Trophoblast cell (in vitro differentiated cells and primary cell): Measurements from ENCODE around the gene DISC1.

Experiments used
- DNase-seq, 2 donors: peaks; one replicate each; pipeline ENCODE4 v3.0.0-alpha.2; 2016
- H2AFZ ChIP-seq: 2 replicates; pipeline ENCODE4 v1.6.1; 2013; ENCODE audit warnings: low read length, moderate library complexity, mild to moderate bottlenecking; ENCODE audit not compliant: insufficient read depth, poor library complexity
- H2AK5ac ChIP-seq: 2 replicates; pipeline ENCODE4 v1.6.1; 2013; ENCODE audit warnings: mild to moderate bottlenecking, low read length
- H2BK120ac ChIP-seq: 2 replicates; pipeline ENCODE4 v1.6.1; 2013; ENCODE audit warnings: low read length, mild to moderate bottlenecking, moderate library complexity; ENCODE audit not compliant: insufficient read depth, poor library complexity
- H2BK12ac ChIP-seq: 2 replicates; pipeline ENCODE4 v1.6.1; 2013; ENCODE audit warnings: mild to moderate bottlenecking, low read length, moderate library complexity
- H2BK5ac ChIP-seq: 2 replicates; pipeline ENCODE4 v1.6.1; 2013; ENCODE audit warnings: low read length, low read depth, moderate library complexity, mild to moderate bottlenecking; ENCODE audit not compliant: poor library complexity
- H3K14ac ChIP-seq: 2 replicates; pipeline ENCODE4 v1.6.1; 2013; ENCODE audit warnings: mild to moderate bottlenecking, low read length
- H3K18ac ChIP-seq: 2 replicates; pipeline ENCODE4 v1.6.1; 2013; ENCODE audit warnings: mild to moderate bottlenecking, low read length
- H3K23ac ChIP-seq: 2 replicates; pipeline ENCODE4 v1.6.1; 2013; ENCODE audit warnings: low read length
- H3K27ac ChIP-seq: 2 replicates; pipeline ENCODE4 v1.5.1; 2013; ENCODE audit warnings: low read depth, mild to moderate bottlenecking, inconsistent platforms, low read length, moderate library complexity
- H3K27me3 ChIP-seq: 2 replicates; pipeline ENCODE4 v1.6.1; 2013; ENCODE audit warnings: inconsistent platforms, mild to moderate bottlenecking, low read length, moderate library complexity; ENCODE audit not compliant: insufficient read depth
- H3K36me3 ChIP-seq, 2 experiments: 1 replicate in 1 of 2; 2 replicates in 1 of 2; pipeline ENCODE4 v1.6.1; 2013; ENCODE audit warnings: low read length in 2 of 2, mild to moderate bottlenecking in 2 of 2, moderate library complexity in 1 of 2; ENCODE audit not compliant: insufficient read depth in 2 of 2, control insufficient read depth in 1 of 2
- H3K4ac ChIP-seq: 2 replicates; pipeline ENCODE4 v1.6.1; 2013; ENCODE audit warnings: low read depth, mild to moderate bottlenecking, low read length, moderate library complexity
- H3K4me1 ChIP-seq, 2 experiments: 1 replicate in 1 of 2; 2 replicates in 1 of 2; pipeline ENCODE4 v1.6.1; 2013; ENCODE audit warnings: low read length in 2 of 2, mild to moderate bottlenecking in 2 of 2, moderate library complexity in 1 of 2; ENCODE audit not compliant: insufficient read depth in 2 of 2, control insufficient read depth in 1 of 2
- H3K4me2 ChIP-seq: 2 replicates; pipeline ENCODE4 v1.6.1; 2013; ENCODE audit warnings: inconsistent platforms, mild to moderate bottlenecking, low read length, moderate library complexity
- H3K4me3 ChIP-seq: 2 replicates; pipeline ENCODE4 v1.5.1; 2013; ENCODE audit warnings: mild to moderate bottlenecking, low read depth, low read length, inconsistent platforms
- H3K79me1 ChIP-seq: one replicate; pipeline ENCODE4 v1.6.1; 2013; ENCODE audit warnings: low read length
- H3K79me2 ChIP-seq: 2 replicates; pipeline ENCODE4 v1.6.1; 2013; ENCODE audit warnings: low read length, mild to moderate bottlenecking; ENCODE audit not compliant: control insufficient read depth, insufficient read depth, poor library complexity
- H3K9ac ChIP-seq: 2 replicates; pipeline ENCODE4 v1.6.1; 2013; ENCODE audit warnings: mild to moderate bottlenecking, low read length
- H3K9me3 ChIP-seq: 2 replicates; pipeline ENCODE4 v1.6.1; 2013; ENCODE audit warnings: low read depth, mild to moderate bottlenecking, control low read depth, inconsistent platforms, low read length; ENCODE audit not compliant: insufficient read depth
- H4K12ac ChIP-seq: 2 replicates; pipeline ENCODE4 v1.6.1; 2013; ENCODE audit warnings: low read depth, mild to moderate bottlenecking, low read length, moderate library complexity
- H4K8ac ChIP-seq: 2 replicates; pipeline ENCODE4 v1.6.1; 2013; ENCODE audit warnings: low read depth, mild to moderate bottlenecking, low read length, moderate library complexity
- H4K91ac ChIP-seq: one replicate; pipeline ENCODE4 v1.6.1; 2013; ENCODE audit warnings: low read depth, mild to moderate bottlenecking, low read length, moderate library complexity
- WGBS: extraction: QIAGEN DNeasy Blood & Tissue Kit; methylation state at CpG from one replicate; pipeline ENCODE4 v1.1.7; 2013; ENCODE audit warnings: missing lambda C conversion rate; ENCODE audit not compliant: insufficient read length, insufficient coverage; ENCODE audit errors: extremely low coverage; 5-methylcytosine and 5-hydroxymethylcytosine counted together

DISC1 gene

GRCh38 chr1:231814521-231814920 lies 187.9 kb downstream of the DISC1 start:
- H3K9ac ChIP-seq, result no peak overlapping the region
- no peaks in the 10 kb centered on the region for H3K27me3 ChIP-seq
- H3K79me1 ChIP-seq, result no peaks in the 10 kb centered on the region
- H3K4ac ChIP-seq, result no peak overlapping the region
- H3K4me1 ChIP-seq, result no peaks in the 10 kb centered on the region
- H3K18ac ChIP-seq, result no peak overlapping the region
- peaks cover 2% of the 10 kb centered on the region for H3K9me3 ChIP-seq
- H4K91ac ChIP-seq, result no peak overlapping the region
- no peak overlapping the region for H3K4me3 ChIP-seq
- no CpG with 5 or more reads among the region's 4 CpGs for WGBS
- DNase-seq, result no peak
- H3K36me3 ChIP-seq, result no peaks in the 10 kb centered on the region
- H3K23ac ChIP-seq, result no peak overlapping the region
- no peak overlapping the region for H4K12ac ChIP-seq
- no peak overlapping the region for H3K14ac ChIP-seq
- H3K4me2 ChIP-seq, result no peak overlapping the region
- H2AK5ac ChIP-seq, result no peak overlapping the region
- H4K8ac ChIP-seq, result no peak overlapping the region
- no peak overlapping the region for H2BK12ac ChIP-seq
- H3K79me2 ChIP-seq, result no peaks in the 10 kb centered on the region
- no peak overlapping the region for H2AFZ ChIP-seq
- no peak overlapping the region for H3K27ac ChIP-seq
- H2BK120ac ChIP-seq, result no peak overlapping the region
- H2BK5ac ChIP-seq, result no peak overlapping the region

- H3K79me1 ChIP-seq, result no peaks in the 10 kb centered on the region
- H2AK5ac ChIP-seq, result no peak overlapping the region
- no peaks in the 10 kb centered on the region for H3K27me3 ChIP-seq
- no peak overlapping the region for H2BK12ac ChIP-seq
- no CpG with 5 or more reads among the region's 2 CpGs for WGBS
- no peak for DNase-seq
- H3K79me2 ChIP-seq, result no peaks in the 10 kb centered on the region
- H3K4me1 ChIP-seq, result no peaks in the 10 kb centered on the region
- no peak overlapping the region for H3K4me2 ChIP-seq
- H3K14ac ChIP-seq, result no peak overlapping the region
- no peak overlapping the region for H3K27ac ChIP-seq
- H4K12ac ChIP-seq, result no peak overlapping the region
- H3K4ac ChIP-seq, result no peak overlapping the region
- H2BK5ac ChIP-seq, result no peak overlapping the region
- H3K23ac ChIP-seq, result no peak overlapping the region
- no peak overlapping the region for H3K4me3 ChIP-seq
- H3K36me3 ChIP-seq, result no peaks in the 10 kb centered on the region
- no peak overlapping the region for H3K9ac ChIP-seq
- no peak overlapping the region for H2AFZ ChIP-seq
- H3K9me3 ChIP-seq, result peaks cover 2% of the 10 kb centered on the region
- no peak overlapping the region for H4K8ac ChIP-seq
- H3K18ac ChIP-seq, result no peak overlapping the region
- H4K91ac ChIP-seq, result no peak overlapping the region
- no peak overlapping the region for H2BK120ac ChIP-seq
These were observed 191.2 kb downstream of the DISC1 start for GRCh38 chr1:231817801-231818200.

GRCh38 chr1:231818337-231818736 lies 191.7 kb downstream of the DISC1 start:
- no peaks in the 10 kb centered on the region for H3K36me3 ChIP-seq
- H3K79me2 ChIP-seq, result no peaks in the 10 kb centered on the region
- H3K27me3 ChIP-seq, result no peaks in the 10 kb centered on the region
- no peak overlapping the region for H2BK5ac ChIP-seq
- H3K9ac ChIP-seq, result no peak overlapping the region
- DNase-seq, result no peak
- H3K18ac ChIP-seq, result no peak overlapping the region
- H3K27ac ChIP-seq, result no peak overlapping the region
- H2AFZ ChIP-seq, result no peak overlapping the region
- no peak overlapping the region for H3K4ac ChIP-seq
- H3K23ac ChIP-seq, result no peak overlapping the region
- H3K79me1 ChIP-seq, result no peaks in the 10 kb centered on the region
- no peak overlapping the region for H4K91ac ChIP-seq
- no peak overlapping the region for H4K8ac ChIP-seq
- no peak overlapping the region for H2BK12ac ChIP-seq
- H4K12ac ChIP-seq, result no peak overlapping the region
- no peak overlapping the region for H2BK120ac ChIP-seq
- no peak overlapping the region for H2AK5ac ChIP-seq
- no peaks in the 10 kb centered on the region for H3K4me1 ChIP-seq
- no CpG with 5 or more reads among the region's 6 CpGs for WGBS
- H3K9me3 ChIP-seq, result no peaks in the 10 kb centered on the region
- H3K14ac ChIP-seq, result no peak overlapping the region
- no peak overlapping the region for H3K4me3 ChIP-seq
- H3K4me2 ChIP-seq, result no peak overlapping the region

GRCh38 chr1:231821281-231821680 lies 194.7 kb downstream of the DISC1 start:
- H3K4me2 ChIP-seq, result no peak overlapping the region
- H3K18ac ChIP-seq, result no peak overlapping the region
- H4K91ac ChIP-seq, result no peak overlapping the region
- no peak overlapping the region for H4K12ac ChIP-seq
- H3K4me3 ChIP-seq, result no peak overlapping the region
- no peaks in the 10 kb centered on the region for H3K9me3 ChIP-seq
- no peak overlapping the region for H2AFZ ChIP-seq
- no peak overlapping the region for H2BK120ac ChIP-seq
- no peak overlapping the region for H3K23ac ChIP-seq
- no peaks in the 10 kb centered on the region for H3K4me1 ChIP-seq
- no peak overlapping the region for H2BK12ac ChIP-seq
- no CpG with 5 or more reads among the region's 3 CpGs for WGBS
- H2BK5ac ChIP-seq, result no peak overlapping the region
- no peaks in the 10 kb centered on the region for H3K27me3 ChIP-seq
- H4K8ac ChIP-seq, result no peak overlapping the region
- no peak overlapping the region for H3K4ac ChIP-seq
- H3K36me3 ChIP-seq, result no peaks in the 10 kb centered on the region
- H2AK5ac ChIP-seq, result no peak overlapping the region
- no peak overlapping the region for H3K9ac ChIP-seq
- H3K79me1 ChIP-seq, result no peaks in the 10 kb centered on the region
- no peak overlapping the region for H3K27ac ChIP-seq
- DNase-seq, result no peak
- H3K14ac ChIP-seq, result no peak overlapping the region
- H3K79me2 ChIP-seq, result no peaks in the 10 kb centered on the region
